Measurements from ENCODE around the gene GCLC. TPM values are rescaled to one million over a fixed set of nuclear protein-coding genes. Genes with fewer than 3 reads are reported as not detected.
"Not testable (repeated sequence)": the region's sequence is repeated elsewhere in the genome, so short reads cannot be mapped to it uniquely, and the experiment has no call there.

GCLC gene
- total RNA-seq, 1 donor from 2014 or later: 28.6 TPM

DNA sequence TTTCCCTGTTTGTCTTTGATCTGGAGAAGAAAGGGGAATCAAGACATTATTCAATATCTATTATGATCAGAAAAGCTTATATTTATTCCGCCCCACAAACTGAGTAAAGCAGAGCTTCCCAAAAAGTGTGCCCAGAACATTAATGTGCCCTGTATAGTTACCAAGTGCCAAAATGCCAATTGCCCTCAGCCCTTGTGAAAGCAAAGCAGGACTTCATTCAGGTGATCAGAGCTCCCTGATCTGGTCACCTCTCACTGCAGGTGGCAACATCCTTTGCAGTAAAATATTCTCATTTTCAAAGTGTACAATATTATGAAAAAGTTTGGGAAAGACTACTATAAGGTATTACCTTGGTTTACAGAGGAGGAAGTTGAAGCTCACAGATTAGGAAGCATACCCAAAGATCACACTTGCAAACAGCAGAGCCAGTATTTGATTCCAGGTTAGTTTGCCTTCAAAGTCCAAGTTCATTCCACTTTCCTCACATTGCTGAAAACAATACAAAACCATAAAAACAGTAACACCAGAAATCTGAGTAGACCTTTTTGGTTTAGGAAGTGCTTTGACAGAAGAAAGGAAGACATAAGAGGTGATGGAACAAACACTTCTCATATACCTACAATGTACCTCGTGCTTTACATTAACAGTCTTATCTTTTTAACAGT, 19.6 kb upstream of the GCLC start:
- intact Hi-C loops (cut with micrococcal nuclease): no loop called here

DNA sequence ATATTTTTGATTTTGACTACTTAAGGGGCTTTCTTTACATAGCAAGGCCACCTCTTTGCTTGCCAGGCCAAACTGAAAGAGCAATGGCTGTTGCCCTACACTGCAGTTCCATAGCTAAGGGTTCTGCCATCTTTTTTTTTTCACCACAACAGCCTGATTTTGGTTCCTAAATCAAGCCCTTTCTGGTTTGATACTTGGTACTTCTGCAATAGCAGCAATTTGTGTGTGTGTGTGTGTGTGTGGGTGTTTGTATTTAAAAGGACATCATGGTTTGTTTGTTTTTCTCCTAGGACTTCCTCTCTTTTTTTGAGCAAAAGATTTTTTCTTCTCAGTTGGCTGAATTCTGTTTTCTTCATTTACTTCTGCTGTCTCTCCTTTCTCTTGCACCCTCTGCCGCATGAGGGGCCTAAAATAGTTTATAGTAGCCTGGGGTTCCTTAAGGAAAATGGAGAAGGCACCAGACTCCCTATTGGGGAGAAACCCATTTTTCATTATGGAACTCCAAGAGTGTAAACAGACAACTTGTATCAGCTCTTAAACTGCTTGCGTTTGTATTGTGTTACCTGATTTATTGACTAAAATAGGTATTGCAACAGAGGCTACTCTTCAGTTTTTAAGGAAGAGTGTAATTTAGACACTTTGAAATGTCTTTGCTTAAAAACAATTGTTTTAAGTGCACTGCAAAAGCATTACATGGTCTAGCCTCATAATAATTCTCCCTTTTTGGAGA, 12.2 kb upstream of the GCLC start:
- intact Hi-C loops (cut with micrococcal nuclease): no loop called here

DNA sequence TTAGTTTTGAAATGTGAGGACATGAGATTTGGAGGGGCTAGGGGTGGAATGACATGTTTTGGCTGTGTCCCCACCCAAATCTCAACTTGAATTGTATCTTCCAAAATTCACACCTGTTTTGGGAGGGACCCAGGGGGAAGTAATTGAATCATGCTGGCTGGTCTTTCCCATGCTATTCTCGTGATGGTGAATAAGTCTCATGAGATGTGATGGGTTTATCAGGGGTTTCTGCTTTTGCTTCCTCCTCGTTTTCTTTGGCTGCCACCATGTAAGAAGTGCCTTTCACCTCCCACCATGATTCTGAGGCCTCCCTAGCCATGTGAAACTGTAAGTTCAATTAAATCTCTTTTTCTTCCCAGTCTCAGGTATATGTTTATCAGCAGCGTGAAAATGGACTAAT, 8.7 kb upstream of the GCLC start:
- intact Hi-C loops (cut with micrococcal nuclease): not testable (repeated sequence)

DNA sequence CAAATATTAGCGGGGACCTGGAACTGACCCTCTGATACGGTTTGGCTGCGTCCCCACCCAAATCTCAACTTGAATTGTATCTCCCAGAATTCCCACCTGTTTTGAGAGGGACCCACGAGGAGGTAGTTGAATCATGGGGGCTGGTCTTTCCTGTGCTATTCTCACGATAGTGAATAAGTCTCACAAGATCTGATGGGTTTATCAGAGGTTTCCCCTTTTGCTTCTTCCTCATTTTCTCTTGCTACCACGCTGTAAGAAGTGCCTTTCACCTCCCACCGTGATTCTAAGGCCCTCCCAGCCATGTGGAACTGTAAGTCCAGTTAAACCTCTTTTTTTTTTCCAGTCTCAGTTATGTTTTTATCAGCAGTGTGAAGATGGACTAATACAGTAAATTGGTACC, 6.8 kb upstream of the GCLC start:
- intact Hi-C loops (cut with micrococcal nuclease): not testable (repeated sequence)

DNA sequence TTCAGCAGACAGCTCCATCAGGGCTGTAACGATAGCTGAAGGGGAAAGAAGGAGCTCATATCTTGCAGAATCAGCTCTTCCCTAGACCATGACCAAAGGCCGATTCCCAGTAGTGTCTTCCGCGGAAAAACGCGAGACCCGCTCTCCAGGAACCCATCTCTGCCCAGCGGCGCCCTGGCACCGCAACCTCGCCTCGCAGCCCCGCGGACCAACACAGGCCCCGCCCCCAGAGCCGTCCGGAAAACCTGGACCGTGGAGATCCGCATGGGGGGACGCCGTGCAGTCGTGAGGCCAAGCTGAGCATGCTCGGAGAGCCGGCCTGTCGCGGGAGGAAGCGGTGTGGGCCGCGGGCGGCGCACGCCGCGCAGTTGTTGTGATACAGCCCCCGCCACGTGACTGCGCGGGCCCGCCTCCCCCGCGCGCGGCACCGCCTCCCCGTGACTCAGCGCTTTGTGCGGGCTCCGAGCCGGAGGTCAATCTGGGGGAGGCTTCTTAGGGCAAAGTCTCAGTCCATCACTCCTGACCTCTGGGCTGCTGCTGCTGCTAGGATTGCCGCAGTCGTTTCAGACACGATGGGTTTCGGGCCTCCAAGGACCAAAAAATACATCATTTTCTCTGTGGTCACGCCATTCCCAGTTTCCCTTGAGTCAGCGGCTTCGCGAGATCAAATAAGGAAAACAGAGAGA, 3.1 kb upstream of the GCLC start:
- intact Hi-C loops (cut with micrococcal nuclease): loop anchor here (1.0 to 10.0 kb wide), 9 partner anchors 99 to 1264 kb away; partner anchors contain the start of genes GSTA4, MCM3 and TMEM14A

DNA sequence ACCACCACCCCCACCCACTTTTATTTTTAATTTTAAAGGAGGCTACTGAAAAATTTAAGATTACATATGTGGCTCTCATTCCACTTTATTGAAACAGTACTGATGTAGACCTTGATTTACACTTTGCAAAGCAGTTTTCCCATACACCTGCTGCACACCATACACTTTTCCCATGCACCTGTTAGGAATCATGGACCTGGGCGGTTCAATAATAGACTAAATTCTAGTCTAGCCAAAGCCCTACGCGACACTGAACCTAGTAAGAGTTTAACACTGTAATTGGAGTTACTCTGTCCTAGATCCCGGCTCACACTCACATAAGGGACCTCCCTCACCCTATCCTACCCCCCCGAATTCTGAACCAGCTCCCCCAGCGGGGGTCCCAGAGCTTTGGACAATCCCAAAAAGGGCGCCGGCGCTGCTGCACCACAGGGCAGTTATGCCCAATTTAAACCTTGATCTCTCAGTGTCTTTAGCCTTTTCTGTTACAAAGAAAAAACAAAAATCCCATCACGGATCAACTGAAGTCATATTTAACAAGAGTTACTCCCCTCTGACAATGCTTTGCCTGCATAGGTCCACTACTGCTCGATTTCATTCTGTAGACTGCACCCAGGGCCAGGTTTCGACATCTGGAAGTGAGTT, 2.4 kb upstream of the GCLC start:
- intact Hi-C loops (cut with micrococcal nuclease): loop anchor here (1.0 to 10.0 kb wide), 5 partner anchors 212 to 1152 kb away; partner anchors contain the start of gene TMEM14A

DNA sequence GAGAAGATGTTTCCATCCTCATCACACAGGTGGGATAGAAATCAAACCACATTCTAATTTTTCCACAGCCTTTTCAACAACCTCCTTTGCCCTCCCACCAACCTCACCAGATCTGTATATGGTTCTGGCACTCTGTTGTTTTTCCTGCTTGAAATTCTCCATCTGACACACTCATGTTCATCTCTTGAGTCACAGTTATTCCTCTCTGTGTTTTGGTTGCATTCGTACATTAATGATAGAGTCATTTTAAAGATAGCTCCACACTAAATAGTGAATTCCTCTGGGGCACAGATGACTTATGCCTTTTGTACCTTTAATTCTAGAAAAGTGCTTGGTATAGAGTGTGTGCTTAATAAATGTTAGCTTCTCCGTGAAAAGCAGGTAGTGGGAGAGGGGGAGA, 1.4 kb upstream of the GCLC start:
- intact Hi-C loops (cut with micrococcal nuclease): loop anchor here (5.0 to 10.0 kb wide), 3 partner anchors 874 to 1151 kb away; partner anchors contain the start of gene TMEM14A

DNA sequence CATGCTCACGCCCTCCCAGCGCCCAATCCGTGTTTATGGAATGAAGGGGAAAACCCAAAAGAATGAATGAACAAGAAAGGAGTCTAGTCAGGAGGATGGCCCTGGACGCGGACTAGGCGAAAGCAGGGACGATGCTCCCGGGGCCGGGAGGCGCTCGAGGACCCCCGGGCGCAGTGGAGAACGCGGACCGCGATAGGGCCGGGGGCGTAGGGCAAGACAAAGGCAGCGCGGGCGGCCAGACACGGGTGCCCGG, 758 bp downstream of the GCLC start:
- intact Hi-C loops (cut with micrococcal nuclease): loop anchor here (1.0 to 10.0 kb wide), 6 partner anchors 51 to 1149 kb away; no protein-coding TSS in a partner anchor

DNA sequence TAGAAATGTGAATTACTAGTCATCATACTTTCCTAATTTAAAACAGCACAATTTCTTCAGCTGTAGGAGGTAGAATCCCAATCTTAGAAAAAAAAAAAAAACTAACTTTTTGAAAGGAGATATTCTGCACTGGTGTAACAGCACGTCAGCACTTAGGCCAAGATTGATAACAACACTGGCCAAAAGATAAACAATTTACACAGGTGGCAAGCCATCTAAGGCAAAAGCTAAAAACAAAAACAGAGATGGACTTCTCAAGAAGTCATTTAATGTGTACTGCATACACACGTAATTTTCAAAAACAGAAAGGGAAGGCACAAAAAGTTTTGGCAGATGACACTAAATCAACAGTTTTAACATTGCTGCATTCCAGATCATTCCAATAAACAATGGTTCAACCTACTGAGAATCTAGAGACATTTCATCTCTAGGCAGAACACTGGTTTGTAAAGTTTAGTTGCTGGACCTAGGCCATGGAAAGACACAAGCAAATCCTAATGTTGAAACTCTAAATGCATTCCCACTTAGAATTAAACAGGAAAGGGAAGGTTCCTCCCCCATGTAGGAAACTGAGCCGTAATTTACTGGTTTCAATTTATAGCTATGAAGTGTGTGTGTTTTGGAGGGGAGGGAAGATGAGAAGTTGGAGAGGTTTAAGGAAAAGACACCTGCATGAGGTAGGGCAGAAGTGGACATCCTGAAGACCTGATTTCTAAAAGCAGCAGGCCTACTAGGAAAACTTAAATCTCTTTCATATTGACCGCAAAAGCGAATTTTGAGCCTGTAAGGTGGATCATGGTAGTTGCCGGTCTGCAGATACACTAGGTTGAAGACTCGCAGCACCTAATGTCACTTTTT, 1.3 kb downstream of the GCLC start:
- intact Hi-C loops (cut with micrococcal nuclease): loop anchor here (1.0 to 10.0 kb wide), 6 partner anchors 50 to 1149 kb away; no protein-coding TSS in a partner anchor

DNA sequence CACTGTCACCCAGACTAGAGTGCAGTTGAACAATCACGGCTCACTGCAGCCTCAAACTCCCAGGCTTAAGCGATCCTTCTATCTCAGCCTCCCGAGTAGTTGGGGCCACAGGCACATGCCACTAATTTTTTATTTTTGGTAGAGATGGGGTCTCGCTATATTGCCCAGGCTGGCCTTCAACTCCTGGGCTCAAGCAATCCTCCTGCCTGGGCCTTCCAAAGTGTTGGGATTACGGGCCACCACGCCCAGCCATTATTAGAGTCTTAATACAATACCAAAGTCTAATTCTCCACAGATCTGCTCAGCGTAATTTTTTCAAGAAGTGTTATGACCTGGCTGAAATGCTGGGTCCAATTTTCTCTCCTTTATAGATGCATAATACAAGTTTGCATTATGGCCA, 3.0 kb downstream of the GCLC start:
- intact Hi-C loops (cut with micrococcal nuclease): loop anchor here (10.0 kb wide), 1 partner anchor 1147 kb away; no protein-coding TSS in a partner anchor

DNA sequence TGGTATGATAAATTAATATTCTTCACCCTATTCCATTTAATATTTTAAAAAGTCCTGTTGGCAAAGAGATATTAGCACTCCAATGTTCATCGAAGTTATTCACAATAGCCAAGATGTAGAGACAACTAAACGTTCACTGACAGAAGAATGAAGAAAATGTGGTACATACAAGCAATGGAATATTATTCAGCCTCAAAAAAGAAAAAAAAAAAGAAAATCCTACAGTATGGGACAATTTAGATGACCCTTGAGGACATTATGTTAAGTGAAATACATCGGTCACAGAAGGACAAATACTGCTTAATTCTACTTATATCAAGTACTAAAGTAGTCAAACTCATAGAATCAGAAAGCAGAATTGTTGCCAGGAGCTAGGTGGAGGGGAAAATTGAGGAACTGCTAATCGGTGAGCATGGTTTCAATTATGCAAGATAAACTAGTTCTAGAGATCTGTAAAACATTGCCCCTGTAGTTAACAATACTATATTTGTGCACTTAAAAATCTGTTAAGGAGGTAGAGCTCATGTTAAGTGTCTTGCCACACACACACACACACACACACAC, 4.7 kb downstream of the GCLC start:
- intact Hi-C loops (cut with micrococcal nuclease): loop anchor here (10.0 kb wide), 1 partner anchor 1145 kb away; no protein-coding TSS in a partner anchor

DNA sequence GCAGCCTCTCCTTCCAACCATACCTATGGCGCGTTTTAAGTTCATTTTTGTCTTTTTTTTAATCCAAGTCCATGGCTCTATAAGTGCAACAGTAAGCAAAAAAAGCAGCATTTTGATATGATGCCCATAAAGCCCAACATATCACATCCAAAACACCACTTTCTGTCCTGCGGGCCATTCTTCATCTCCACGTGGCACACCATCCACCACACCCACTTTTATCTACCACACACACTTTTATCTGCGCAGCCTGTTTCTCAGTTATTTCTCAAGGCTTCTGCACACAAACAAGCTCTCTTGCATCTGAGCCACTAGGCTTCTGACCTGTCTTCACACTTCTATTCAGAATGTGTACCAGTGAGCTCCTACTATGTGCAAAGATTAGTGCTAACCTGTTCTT, 5.3 kb downstream of the GCLC start:
- intact Hi-C loops (cut with micrococcal nuclease): no loop called here

DNA sequence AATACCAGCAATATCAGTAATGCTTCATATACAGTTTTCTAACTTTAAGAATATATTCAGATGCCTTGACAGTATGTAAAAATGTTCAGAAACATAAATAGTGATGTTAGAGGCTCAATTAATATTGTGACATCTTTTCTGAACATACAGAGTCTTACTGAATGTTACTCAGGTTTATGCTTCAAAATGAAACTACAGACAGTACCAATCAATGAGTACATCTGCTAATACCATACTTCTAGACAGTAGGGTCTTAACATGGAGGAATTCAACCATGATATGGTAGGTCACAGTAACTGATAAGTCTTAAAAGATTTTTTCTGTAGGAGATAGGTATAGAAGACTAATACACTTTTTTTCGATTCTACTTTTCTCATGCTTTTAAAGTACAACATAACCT, 8.3 kb downstream of the GCLC start:
- intact Hi-C loops (cut with micrococcal nuclease): no loop called here

DNA sequence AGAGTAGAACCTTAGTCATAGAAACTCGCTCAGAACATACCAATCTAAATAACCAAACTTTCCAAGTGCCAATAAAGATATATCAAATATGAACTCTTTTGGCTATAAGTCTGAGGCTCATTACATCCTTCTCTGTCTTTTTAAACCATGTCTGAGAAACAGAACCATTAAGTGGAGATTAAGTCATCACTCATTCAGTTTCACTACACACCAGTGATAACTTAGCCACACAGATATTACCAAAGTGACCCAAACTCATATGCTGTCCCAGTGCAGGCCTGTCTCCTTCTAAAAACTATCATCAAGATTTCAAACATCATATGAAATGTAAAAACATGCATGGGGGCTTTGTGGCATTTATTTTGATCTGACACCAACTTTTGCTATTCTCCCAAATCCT, 12.0 kb downstream of the GCLC start:
- intact Hi-C loops (cut with micrococcal nuclease): no loop called here

DNA sequence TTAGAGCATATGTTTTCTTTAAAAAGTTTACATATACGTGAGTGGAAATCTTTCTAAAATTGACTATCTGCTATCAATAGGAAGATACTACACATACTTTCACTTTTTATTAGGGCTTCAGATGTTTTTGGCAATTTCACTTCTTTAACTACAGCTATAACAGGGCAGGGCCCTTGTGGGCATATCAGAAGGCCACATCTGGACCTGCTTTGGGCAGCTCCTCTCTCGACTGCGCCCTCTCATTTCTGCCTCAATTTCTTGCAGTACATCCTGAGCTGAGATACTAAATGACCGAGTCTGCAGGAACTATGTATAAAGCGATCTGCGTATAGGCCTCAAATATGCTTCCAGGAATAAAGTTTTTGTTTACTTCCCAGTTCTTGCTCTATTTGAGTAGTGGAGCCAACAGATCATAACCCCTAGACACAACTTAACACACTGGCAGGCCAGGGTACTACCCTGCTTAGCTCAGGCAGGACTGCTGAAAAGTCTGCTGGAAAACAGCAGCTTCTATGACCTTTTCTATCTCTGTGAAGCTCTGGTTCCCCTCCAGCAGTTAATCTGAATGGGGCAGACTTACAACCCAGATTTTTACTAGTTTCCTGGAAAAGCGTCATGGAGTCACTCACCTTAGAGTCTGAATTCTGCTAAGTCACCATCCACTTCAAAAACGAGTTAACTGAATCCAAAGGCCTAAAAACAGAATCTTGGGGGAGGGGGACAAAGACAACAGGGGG, 12.7 kb downstream of the GCLC start:
- intact Hi-C loops (cut with micrococcal nuclease): no loop called here

DNA sequence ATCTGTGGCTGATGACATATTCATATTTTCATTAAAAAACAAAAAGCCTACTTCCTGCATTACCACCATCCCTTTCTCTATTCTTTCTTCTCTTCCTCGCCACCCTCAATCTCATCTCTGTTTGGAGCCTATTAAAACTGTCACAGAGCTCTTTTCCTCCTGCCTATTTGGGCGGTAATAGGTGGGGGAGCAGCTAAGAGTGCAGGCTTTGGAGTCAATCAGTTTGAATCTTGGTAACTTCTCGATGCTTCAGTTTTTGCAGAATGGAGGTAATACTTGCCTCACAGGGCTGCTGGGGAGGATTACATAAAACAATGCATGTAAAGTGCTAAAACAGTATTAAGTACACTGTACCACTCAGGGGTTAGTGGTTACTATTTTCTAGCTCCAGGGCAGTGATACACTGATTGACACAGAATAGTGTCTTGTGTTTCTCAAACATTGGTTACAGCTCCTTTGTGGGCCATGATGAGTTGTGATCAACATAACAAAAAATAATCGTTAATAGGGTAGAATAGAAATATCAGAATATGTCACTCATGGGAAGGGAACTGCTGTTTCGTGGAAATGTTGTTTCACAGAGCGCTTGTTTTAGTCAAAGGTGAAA, 14.0 kb downstream of the GCLC start:
- intact Hi-C loops (cut with micrococcal nuclease): no loop called here

DNA sequence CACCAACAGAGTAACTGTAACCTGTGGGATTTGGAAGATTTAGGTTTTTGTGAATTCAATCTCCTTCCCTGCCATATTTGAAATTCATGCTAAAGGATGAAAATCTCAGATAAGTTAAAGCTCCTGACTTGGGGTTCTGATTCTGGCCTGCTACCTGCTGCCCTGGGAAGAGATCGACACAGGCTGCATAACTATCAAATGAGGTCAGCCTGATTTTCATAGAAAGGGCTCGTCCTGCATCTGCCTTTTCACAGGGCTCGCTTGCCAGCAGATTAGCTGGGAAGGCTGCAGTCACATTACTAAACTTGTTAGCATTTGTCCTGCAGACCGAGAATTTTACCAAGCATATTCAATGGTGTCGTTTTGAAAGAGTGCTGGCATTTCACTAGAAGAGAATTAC, 14.6 kb downstream of the GCLC start:
- intact Hi-C loops (cut with micrococcal nuclease): no loop called here

DNA sequence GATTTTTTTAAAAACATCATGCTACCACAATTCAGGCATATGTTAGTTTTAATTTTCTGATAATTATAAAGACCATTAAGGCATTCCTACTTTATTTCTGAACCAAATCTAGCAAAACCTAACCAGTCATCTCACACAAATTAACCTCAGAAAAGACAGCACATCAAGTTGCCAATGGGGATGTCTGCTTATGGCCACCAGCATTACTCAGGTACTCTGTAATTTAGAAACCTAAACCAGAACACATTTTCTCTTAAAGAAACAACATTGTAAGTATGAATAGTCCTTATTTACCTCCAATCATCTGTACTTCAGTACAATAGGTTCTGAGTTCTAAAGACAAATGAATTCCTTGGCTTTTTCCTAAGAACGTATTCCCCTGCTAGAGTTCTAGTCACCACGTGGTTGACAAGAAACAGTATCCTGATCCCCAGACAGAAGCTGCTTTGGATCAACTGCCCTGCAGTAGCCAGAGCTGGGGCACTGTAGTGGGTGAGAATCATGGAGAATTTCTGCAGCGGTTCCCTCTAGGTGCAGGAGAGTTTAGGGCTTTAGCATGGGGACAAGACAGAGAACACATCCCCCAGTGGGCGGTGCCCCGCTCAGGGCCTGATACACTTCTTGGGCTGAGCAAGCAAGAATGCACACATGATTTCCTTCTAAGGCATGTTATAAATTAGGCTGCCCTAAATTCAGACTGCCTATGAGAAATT, 15.4 kb downstream of the GCLC start:
- intact Hi-C loops (cut with micrococcal nuclease): no loop called here

DNA sequence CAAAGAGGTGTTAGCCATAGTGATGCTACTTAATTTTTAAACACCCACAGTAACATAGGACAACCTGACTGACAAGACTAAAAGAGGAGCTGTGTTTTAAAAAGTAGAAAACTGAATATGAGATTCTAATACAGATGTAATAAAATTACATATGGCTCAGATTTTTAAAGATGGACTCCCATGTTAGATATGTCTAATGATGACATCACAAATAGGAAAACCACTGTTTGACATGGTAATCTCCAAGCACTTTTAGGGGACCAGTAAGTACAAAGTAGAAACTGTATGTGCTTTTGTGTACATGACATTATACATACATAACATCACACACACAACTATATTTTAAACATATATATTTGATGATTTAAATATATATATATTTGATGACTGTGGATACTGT, 16.8 kb downstream of the GCLC start:
- intact Hi-C loops (cut with micrococcal nuclease): no loop called here
